HG03196 (cell line): ENCODE data around the gene PEAK1.

ENCODE experiments used
- ATAC-seq: cut with Tn5 transposase; IDR thresholded peaks from one replicate; pipeline ENCODE4 v1.9.1; 2021; ENCODE audit not compliant: unreplicated experiment

PEAK1 gene

DNA sequence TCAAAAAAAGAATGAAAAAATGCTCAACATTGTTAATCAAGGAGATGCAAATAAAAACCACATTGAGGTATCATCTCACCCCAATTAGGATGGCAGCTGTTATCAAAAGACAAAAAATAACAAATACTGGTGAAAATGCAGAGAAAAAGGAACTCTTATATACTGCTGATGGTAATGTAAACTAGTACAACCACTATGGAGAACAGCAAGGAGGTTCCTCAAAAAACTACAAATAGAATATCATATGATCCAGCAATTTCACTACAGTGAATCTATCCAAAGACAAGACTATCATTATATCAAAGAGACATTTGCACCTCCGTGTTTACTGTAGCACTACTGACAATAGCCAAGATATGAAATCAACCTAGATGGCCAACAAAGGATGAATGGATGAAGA, 58.4 kb downstream of the PEAK1 start:
- ATAC-seq: no peak

DNA sequence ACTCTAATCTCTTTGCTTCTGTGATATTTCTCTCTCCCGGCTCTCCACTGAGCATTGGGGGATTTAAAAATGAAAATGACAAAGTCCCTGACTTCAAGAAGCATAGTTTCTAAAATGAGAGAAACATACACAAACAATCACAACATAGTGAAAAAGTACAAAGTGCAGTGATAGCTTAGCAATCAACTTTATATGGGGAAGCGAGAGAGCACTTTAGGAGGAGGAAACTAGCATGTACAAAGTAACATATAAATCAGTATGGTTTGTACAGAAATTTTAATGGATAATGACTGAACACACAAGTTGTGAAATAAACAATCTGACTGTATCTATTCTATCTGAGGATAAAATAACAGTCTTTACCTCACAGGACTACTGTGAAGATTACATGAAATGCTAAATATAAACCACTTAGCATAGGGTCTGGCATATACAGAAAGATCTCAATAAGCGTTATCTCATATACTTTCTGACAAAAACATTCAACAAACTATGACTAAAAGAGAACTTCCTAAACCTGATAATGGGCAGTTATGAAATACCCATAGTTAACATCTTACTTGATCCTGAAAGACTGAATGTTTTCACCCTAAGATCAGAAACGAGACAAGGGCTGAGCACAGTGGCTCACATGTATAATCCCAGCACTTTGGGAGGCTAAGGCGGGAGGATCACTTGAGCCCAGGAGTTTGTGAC, 61.2 kb downstream of the PEAK1 start:
- ATAC-seq: no peak

DNA sequence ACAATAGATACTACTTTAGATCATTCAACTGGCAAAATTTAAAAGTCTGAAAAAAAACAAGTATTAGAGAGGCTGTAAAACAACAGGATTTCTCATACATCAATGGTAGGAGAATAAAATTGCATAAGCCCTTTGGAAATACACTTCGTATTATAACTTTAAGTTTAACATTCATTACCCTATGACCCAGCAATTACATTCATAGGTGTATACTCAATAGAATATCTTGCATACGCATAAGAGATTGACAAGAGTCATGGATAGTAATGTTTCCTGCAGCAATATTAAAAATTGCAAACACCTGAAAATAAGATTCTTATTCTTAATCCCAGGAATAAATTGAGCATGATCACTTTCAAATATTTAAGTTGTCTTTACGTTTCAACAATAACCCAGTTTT, 63.6 kb downstream of the PEAK1 start:
- no peak for ATAC-seq

DNA sequence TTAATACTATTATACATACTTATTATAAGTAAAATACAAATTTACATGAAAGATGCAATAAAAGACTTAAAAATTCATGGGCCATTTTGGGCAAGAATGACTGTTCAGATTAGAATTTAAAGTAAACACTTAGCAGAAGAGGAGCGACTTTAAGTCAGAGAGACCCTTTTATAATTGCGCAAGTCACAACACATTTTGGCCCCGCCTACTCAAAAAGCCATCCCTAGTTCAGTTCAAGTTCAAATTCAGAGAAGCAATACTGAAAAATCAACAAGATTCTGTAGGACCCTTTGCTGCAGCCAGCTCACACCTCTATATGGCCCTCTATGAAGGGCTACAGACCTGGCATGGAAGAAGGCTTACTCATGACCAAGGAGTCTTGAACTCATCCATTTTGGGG, 64.6 kb downstream of the PEAK1 start:
- ATAC-seq: no peak

DNA sequence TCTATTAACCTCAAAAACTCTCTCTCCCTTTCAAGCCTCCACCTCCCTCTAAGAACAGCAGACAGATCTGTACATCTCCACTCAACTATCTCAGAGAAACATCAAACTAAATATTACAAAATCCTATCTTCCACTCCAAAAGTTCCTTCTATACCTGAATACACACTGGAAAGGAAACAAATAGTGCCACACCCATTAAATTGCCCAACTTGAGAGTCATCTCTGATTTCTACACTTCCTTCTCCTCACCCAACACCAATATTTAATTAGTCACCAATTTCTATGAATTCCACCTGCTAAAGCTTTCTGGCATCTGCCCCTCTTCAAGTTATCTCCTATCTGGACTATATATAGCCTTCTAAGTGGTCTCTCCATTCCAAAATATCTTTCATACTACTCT, 65.8 kb downstream of the PEAK1 start:
- ATAC-seq: no peak

DNA sequence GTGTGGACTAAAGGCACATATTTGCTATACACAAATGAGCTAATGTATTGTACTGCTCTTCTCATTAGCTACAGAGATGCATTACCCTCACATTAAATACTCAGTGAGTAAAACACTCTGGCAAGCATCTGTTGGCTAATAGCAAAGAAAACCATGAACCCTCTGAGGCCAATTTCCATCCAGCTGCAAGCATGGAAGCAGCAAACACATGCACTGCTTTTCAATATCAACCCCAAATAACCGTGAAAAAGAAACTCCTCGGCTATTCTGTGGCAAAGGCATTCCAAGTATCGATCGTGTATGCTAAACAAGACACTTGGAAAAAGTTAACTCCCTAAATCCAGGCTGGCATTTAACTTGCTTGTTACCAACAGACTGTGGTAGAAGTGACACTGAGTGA, 67.0 kb downstream of the PEAK1 start:
- no peak for ATAC-seq

DNA sequence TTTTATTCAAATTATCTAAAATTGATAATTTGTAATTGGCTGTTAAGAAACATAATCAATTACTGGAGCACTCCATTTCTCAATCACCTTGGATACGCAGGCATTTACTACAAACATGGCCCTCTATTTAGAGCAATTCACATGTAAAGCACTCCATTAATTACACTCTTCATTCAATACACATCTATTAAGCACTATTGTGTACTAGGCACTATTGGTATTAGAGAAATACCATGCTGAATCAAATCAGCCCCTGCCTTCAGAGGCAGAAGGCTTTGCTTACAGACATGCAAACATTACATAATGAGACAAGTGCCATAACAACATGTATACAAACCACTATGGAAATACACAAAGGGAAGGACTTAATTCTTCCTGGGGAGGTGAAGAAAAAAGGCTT, 69.1 kb downstream of the PEAK1 start:
- ATAC-seq: no peak

DNA sequence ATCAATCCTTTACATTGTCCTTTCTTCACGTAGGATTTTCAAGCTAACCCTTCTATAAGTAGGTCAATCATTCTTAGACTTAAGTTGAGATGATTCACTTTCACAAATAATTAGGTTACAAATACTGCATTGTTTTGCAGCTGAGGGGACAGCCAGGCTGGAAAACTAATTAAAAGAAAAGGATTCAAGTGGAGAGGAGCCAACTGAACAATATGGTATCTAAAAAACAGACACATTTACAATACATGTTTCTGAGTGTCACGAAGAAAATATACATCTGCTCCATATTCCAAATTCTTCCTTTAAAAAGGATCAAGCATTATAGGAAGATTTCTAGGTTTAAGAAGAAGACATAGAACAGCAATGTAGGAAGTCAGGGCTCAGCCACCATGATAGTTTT, 70.2 kb downstream of the PEAK1 start:
- ATAC-seq: no peak

DNA sequence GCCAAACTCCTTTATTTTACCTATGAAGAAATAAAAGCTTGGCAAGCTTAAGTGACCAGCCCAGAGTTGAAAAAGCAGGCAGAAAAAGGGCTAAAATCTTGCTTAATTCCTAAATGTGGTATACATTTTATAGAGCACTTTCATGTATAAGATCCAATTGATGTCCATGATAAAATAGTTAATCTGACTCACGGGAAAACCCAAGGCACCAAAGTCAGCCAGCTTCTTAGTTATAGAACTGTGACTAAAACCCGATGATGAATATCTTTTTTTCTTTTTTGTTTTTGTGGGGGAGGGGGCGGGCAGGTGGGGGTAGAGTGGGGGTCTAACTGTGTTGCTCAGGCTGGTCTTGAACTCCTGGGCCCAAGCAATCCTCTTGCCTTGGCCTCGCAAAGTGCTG, 71.4 kb downstream of the PEAK1 start:
- no peak for ATAC-seq

DNA sequence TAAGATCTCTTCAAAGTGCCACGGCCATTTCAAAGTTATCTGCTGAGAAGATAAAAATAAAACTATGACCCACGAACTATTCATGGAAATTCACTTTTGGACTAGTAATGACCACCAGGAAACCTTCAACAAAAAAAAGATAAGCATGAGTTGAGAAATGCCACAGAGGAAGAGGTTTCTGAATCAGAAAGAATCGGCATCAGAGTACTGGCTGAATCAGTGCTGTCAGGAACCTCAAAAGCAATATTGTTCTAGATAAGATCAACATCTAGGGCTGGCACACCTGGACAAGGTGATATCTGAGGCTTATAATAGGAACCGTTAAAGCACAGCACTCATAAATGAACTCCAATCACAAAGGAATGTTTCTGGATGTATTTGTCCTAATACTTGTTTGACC, 72.7 kb downstream of the PEAK1 start:
- ATAC-seq: no peak

DNA sequence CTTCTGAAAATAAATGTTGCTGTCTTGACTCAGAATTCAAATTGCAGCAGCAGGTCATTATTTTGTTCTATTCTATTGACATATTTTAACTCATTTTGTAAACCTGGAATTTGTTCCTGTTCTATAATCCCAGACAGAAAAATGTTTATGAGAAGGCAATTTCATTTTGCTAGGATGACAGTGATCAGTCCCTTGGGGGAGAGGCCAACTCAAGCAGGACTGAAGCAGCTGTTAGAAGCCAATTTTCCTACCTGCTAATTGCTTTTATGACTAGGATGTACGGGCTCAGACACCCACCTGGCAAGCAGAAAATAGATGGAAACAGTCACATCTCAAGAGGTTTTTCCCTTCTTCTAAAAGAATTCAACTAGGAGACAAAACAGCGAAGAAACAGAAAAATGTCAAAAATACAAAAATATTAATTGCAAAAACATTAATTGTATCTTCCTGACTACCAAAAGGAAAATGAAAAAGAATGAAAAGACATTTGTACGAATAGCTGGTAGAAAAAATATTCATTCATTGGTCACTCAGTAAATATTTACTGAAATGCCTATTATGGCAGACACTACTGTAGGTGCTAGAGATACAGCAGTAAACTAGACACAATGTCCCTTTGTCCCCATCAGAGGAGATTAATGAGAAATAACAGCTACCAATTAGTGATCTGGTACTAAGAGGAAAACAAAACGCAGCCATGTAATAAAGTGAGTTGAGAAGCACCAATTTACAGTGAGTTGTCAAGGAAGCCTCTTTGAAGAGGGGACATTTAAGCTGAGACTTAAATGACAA, 73.5 kb downstream of the PEAK1 start:
- ATAC-seq: no peak

DNA sequence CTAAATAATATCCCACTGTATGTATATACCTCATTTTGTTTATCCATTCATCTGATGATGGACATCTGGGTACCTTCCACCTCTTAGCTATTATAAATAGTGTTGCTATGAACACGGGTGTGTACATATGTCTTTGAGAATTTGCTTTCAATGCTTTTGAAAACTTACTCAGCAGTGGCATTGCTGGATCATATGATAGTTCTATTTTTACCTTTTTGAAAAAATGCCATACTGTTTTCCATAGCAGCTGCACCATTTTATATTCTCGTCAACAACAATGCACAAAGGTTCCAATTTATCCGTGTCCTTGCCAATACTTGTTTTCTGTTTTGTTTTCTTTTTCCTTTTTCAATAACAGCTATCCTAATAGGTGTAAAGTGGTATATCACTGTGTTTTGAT, 77.1 kb downstream of the PEAK1 start:
- no peak for ATAC-seq

DNA sequence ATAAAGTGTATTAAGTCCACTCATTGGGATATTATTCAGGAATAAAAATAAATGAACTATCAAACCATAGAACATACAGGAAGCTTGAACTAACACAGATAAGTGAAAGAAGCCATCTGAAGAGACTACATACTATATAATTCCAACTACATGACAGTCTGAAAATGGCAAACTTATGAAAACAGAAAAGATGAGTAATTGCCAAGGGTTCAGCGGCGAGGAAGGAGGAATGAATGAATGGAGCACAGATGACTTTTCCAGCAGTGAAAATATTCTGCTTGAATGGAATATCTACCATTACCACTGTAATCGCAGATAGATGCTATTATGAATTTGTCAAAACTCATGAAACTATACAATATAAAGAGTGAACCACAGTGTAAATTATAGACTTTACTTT, 79.7 kb downstream of the PEAK1 start:
- ATAC-seq: no peak

DNA sequence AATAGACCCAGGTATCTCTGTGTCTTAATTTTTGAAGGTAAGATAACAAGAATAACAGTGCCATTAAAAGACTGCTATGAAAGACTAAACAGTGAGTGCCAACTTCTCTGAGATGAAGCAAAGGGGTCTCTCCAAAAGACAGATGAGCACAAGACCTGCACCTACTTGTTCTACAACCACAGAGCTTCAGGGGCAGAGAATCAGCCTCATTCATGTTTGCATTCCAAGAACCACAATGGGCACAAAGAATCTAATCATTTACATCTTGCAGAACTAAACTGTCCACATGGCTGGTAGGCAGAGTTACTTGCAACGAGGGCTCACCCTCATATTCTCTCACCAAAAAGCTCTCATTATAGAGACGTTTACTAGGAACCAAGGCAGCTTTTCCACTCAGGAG, 83.9 kb downstream of the PEAK1 start:
- ATAC-seq: no peak

DNA sequence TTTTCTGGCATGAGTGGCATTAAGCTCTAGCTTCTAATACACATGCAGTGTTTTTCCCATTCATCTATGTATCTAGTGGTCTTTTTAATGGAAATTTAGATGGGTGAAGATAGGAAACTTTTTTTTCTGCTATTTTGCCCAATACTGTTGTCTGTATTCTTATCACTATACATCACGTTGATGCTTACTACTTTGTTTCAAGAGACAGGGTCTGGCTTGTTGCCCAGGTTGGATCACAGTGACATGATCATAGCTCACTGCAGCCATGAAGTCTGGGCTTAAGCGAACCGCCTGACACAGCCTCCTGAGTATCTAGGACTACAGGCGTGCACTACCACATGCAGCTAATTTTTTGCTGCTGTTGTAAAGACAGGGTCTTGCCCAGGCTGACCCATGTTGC, 84.6 kb downstream of the PEAK1 start:
- no peak for ATAC-seq

DNA sequence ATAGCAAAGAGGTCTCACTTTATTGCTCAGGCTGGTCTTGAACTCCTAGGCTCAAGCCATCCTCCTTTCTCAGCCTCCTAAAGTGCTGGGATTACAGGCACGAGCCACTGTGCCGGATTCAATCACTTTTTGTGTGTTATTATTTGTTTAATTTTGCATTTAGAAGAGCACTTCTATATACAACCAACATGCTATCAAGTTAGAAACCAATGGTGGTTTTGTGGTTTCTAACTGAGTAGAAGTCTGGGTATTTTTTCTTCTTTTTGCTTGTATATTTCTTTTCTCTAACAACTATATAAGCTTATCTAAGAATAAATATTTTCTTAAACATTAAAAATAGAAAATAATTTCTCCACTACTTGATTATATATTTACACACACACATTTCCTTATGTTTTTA, 86.7 kb downstream of the PEAK1 start:
- no peak for ATAC-seq

DNA sequence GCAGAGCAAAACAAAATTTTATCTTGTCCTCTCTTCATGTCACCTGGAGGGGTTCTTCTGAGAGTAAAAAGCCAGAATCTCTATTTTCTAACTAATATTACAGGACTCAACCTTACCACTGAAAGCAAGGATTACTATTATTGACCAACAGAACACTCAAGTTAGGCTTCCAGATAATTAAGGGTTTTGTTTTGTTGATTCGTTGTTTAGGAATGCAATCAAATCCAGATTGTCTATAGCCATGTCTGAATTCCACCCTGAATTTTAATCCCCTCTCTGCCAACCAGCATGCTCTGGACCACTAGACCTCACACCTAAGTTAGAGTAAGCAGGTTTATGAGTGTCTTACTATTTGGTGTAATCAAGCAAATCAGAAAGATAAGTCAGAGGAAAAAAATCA, 90.7 kb downstream of the PEAK1 start:
- no peak for ATAC-seq

DNA sequence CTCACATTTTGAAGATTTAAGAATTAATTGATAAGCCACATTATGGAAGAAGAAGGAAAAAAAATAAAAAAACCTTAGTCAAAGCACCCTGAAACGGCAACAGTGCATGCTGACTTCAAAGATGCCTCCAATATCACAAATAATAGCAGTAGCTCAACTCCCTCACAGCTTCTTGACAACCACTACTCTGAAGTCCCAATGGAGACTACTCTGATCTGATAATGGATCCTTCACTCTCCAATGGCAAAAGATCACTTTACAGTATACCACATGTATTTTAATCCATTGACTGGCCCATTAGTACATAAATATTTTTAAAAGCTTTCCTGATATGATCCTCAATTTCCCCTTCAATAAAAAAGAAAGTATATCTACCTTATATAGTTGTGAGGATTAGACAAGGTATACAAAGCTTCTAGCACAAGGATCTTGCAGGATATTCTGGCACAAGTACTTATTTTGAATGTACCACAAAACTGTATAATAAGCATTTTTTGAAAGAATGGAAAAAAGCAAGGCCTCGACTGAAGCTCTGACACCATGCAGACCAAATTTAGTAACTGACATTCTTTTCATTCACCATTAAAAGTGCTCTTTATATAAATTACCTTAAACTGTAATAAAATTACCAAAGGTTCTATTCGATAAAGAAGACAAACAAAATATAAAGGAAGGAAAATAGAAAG, 91.9 kb downstream of the PEAK1 start:
- ATAC-seq: no peak

DNA sequence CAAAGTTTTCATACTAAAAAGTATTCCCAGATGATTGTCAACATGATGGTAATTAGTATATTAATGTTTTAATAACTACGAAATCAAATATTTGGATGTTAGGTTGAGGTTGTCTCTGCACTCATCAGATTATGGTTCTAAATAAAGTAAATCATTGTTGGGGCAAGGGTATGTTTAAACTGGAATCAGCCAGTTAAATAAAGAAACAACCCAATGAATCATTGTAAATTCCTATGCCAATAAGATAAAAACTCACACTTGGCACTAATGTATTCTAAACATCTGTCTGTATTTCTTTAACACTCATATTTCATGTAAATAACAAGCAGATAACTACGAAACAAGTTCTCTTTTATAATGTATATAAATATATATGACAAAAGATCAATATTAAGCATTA, 92.7 kb downstream of the PEAK1 start:
- ATAC-seq: no peak

DNA sequence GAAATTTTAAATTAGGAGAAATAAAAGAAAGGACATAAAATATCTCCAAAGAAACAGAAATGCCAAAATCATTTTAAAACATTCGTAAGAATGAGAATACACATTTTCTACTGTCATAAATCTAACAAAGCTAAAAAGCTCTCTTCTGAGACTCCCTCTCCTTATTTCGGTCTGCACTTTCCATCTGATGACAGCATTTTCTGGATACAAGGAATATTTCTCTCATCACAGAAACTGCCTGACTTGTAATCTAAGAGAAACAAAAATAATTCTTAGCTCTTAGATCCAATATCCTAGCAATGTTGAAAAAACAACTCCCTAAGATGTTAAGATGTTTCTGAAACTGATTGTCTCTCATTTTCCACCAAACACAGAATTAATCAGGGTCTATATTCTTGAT, 93.5 kb downstream of the PEAK1 start:
- no peak for ATAC-seq

DNA sequence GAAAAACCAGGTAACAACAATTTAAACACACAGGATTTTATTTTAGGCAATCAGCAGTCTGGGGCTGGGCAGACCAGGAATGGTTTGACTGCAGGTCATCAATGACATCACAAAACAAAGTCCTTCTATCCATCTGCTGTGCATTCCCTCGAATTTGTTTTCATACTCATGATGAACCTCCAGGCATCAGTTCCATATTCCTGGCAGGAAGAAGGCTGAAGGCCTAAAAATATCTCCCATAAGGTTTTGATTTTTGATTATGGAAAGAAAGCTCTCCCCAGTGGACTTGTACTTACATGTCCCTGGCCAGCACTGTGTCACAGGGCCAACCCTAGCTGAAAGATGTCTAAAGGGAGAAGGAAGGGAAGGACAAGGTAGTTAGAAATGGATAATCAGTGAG, 107.4 kb downstream of the PEAK1 start:
- no peak for ATAC-seq
